HG03469 (cell line): Measurements from ENCODE around the gene GRIP1.

ENCODE experiments used
- ATAC-seq: cut with Tn5 transposase; IDR thresholded peaks from one replicate; pipeline ENCODE4 v1.9.1; 2021; ENCODE audit warnings: mild to moderate bottlenecking, moderate library complexity, moderate number of reproducible peaks; ENCODE audit not compliant: unreplicated experiment

Gene GRIP1

GRCh38 chr12:66694666-66695613 lies 16.1 kb upstream of the GRIP1 start:
- no peak for ATAC-seq

DNA sequence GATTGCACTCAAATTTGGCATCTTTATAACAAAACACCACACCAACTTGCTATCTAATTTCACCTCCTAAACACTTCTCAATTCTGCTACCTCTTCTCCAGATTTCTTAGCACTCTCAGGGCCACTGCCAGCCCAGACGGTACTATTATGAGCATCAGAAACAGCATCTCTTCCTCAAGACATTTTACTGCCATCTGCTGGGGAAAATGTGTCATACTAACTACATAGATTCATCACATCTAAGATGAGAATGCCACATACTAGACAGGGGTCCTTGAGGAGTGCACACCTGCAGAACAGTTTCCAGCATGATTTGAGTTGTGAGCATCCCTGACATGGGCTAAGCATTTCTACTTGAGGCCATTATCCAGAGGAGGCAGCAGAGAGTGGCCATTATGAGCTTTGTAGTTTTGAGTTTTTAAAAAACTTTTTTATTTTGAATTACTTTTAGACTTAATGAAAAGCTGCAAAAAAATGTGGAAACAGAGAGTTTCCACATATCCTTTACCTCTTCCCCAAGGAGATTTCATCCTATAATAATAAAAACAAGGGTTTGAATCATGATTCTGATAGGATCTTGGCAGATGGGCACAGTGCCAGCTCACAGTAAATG lies 15.1 kb upstream of the GRIP1 start:
- peak; percentile 73 for ATAC-seq

DNA sequence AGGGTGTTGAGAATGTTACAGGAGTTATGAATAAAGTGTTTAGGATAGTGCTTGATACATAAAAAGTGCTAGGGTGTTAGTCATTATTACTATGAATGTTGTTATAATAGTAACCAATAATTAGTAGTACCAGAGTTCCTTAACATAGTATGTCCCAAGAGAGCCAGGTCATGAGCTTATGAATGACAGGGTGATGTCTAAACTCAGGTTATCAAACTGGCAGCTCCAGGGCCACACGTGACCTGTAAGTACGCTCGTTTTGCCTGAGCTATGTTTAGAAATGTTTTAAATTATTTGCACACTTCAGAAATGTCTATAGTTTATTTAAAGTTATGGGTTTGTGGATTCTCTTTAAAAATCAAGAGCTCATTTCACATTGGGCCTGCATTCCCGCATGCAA lies 14.1 kb upstream of the GRIP1 start:
- no peak for ATAC-seq

- no peak for ATAC-seq
Observed at GRCh38 chr12:66692170-66692569, 13.3 kb upstream of the GRIP1 start.

DNA sequence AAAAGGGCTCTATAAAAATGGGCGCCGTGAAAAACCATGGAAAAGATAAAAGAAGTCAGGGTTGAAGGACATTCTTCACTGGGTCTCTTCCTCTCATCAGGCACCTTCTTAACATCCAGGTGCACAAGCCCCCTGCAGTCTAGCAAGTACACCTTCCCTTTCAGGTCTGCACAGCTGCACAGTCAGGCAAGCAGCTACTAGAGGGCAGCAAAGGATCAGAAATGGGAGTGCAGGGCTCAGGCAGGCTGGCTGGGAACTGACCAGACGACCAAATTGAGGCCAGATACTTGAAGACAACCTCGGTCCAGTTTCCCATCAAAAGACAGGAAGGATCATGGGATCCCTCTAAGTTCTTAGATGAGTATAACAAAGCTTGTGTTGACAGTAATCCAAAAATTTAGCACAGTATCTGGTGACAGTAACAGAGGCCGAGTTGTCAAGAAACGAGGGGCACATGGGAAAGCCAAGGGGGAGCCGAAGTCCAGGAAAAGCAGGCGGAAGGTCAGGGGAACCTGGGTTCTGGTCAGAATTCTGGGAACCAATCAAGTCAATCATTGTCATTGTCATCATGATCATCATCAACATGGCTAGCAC lies 10.1 kb upstream of the GRIP1 start:
- no peak for ATAC-seq

GRCh38 chr12:66684222-66684621 lies 5.3 kb upstream of the GRIP1 start:
- ATAC-seq, result no peak

- no peak for ATAC-seq
Observed at GRCh38 chr12:66683822-66684221, 4.9 kb upstream of the GRIP1 start.

DNA sequence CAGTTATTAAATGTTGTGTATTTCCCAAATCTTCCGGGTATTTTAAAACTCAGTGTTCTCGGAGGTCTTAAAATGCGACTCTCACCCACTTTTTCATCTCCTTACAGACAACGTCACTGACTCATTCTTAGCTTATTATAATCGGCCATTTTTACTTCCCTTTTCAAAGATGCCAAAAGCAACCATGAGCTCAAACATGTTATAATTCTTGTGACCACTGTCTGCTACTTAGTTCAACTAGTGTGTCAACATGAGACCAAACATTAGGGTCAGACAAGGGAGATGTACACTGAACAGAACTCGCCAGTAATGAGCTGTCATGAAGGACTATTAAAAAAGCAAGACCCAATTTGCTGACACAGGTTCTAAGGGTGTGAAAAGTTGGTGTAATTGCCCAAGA lies 4.2 kb upstream of the GRIP1 start:
- no peak for ATAC-seq

- no peak for ATAC-seq
Observed at GRCh38 chr12:66679461-66680084, 697 bp upstream of the GRIP1 start.

GRCh38 chr12:66676241-66676640 lies 2.6 kb downstream of the GRIP1 start:
- no peak for ATAC-seq

DNA sequence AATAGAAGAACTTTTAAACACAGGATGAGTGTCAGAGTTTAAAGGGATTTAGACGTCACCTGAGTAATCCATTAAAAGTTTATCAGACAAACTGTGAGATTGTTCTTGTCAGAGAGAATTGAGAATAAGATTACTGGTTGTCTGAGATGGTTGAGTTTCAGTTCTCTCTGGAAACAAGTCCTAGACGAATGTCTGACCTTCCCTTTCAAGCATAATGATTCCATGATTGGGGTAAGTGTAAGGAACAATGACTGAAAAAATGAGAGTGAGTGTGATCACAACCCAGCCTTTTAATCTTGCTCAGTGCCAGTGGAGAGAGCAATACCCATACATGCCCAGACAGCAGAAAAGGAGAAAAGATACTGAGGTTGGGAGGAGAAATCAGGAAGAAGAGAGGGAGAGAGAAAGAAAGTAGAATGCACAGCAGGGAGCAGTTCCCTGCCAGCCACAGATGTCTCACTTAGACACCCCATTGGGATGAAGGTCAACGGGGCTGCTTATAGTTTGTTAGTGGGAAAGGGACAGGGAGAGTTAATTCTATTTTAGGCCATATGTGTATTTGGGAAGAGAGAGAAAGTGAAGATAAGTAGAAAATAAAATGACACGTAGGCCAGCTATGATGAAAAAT lies 4.3 kb downstream of the GRIP1 start:
- no peak for ATAC-seq

- ATAC-seq, result no peak
Observed at GRCh38 chr12:66669541-66669940, 9.3 kb downstream of the GRIP1 start.

DNA sequence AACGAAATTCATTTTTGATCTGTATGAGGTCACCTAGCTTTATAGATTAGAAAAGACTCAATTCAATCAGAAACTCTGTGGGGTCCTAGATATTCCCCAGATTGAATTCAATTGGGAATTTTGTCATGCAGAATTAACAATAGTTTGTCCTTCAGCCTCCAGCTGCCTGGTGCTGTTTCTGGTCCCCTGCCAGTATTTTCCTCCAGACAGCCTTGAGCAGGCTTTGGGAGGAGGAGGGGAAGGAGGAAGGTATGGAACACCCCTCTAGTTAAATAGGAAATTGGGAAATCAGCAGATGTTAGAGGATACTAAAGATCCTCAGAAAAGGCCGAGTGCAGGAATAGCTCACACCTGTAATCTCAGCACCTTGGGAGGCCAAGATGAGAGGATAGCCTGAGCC lies 10.6 kb downstream of the GRIP1 start:
- no peak for ATAC-seq

- no peak for ATAC-seq
Observed at GRCh38 chr12:66667906-66668305, 11.0 kb downstream of the GRIP1 start.

DNA sequence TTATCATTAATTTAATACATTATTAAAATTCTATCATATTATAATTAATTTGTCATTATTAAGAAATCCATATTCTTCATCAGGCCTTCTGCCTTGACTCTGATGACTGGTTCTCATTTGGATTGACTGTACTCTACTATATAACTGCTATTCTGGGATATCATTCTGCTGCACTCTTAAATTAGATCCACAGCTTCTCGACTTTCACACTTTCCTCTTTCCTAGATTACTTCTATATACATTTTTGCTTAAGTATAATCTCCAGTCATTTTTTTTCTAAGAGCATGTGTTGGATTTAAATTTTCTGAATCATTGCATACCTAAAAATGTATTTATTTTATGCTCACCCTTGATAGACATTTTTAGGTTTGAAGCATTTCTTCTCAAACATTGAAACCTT lies 12.4 kb downstream of the GRIP1 start:
- ATAC-seq, result no peak

GRCh38 chr12:66665435-66665985 lies 13.4 kb downstream of the GRIP1 start:
- no peak for ATAC-seq

DNA sequence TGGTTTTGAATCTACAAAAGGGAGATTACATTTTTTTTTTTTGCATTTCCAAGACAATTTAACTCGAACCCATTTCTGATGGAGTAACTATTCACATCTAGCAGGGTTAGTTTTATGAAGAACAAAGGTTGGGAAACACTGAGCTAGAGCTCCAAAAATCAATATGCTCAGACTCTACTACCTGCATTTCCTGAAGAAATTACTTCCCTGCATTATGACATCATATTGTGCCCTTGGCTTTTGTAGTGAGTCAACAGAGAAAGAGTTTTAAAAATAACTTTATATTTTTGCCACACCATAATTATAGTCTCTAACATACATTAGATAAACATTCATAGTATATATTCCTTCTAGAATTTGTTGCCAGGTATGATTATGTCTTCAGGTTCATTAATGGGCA lies 14.8 kb downstream of the GRIP1 start:
- no peak for ATAC-seq

DNA sequence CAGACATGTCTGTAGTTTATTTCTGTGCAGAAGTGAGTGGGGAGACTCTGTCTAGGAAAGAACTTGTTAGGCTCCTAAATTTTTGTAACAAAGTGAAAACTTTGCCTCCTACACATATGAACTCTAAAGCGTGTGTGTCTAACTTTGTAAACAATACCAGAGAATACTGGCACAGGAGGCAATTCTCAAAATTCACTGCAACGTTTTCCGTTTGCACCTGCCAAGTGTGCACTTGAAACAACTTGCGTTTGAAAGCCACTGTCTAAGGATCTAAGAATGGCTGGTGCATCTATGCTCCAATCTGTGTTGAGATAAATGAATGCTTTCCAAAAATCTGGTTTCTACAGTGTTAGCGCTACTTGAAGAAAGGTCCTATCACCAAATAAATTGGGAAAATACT lies 15.3 kb downstream of the GRIP1 start:
- no peak for ATAC-seq

DNA sequence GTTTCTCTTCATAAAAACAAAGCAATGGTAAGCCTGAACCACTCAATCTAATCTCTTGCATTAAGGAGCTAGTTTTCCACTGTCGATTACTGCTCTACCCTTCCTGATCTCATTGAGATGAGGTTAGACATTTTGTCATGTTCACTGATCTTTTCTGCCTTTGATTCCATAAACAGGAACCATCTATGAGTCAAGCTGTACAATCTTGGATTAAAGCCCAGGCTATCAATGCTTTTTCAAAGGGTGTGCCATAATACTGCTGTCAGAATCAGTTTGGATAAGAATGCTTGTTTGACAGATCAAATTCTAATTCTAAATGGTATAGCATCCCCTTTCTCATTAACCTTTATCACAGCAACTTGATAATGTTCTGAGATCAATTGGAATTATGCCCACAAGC lies 16.1 kb downstream of the GRIP1 start:
- ATAC-seq, result no peak

DNA sequence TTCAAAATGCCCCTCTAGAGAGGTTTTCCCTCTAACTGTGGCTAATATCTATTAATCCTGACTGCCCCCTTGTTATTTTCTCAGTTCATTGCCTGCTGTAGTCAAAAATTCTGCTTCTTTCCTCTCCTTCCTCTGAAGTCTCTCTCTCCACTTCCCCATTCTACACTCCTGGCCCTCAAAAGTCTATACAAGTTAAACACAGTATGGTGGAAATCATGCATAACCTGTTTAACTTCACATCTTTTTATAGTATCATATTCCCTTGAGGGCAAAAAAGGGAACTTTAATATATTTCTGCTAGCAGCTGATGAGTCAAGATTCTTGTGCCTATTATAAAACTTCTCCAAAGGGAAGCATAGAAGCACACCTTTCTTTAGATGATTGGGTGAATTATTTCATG lies 16.7 kb downstream of the GRIP1 start:
- ATAC-seq, result peak; percentile 37

DNA sequence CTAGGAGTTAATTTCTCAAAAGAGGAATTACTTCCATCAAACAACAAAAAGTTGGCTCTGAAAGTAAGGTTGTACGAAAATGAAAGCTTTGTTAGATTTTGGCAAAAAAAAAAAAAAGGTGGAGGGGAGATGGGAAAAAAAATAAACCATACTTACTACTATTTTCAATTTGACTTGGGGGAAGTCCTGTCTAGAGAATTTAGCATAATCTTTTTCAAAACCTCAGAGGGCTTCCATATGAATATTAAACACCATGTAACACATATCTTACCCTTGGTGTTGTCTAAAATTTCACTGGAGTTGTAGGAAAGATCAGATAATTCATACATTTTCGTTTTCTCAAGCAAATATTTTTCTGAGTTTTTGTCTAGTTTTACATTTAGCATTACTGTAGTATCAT lies 17.5 kb downstream of the GRIP1 start:
- ATAC-seq, result no peak
